ENCODE measurements around the gene LDHD. TPM values are rescaled to one million over a fixed set of nuclear protein-coding genes. Genes with fewer than 3 reads are reported as not detected.

The LDHD gene
- total RNA-seq, 1 donor, result 0.86 TPM

GRCh38 chr16:75114946-75115825 is 1.4 kb downstream of the LDHD start:
- no peak overlapping the region for H3K4me3 ChIP-seq (ENCODE audit: low read depth, low read length)
- TF ChIP-seq CTCF (IDR thresholded peaks at IDR 0.05; ENCODE audit: insufficient read depth, low read depth, low read length), result no peak
- no peak for DNase-seq (ENCODE audit: low read depth)

GRCh38 chr16:75114179-75114945 is 2.2 kb downstream of the LDHD start:
- DNase-seq (ENCODE audit: low read depth), result no peak
- no peak for TF ChIP-seq CTCF (IDR thresholded peaks at IDR 0.05; ENCODE audit: insufficient read depth, low read depth, low read length)
- H3K4me3 ChIP-seq (ENCODE audit: low read depth, low read length), result no peak overlapping the region

GRCh38 chr16:75113541-75114121 is 2.9 kb downstream of the LDHD start:
- no peak for DNase-seq (ENCODE audit: low read depth)
- TF ChIP-seq CTCF (IDR thresholded peaks at IDR 0.05; ENCODE audit: insufficient read depth, low read depth, low read length), result no peak
- H3K4me3 ChIP-seq (ENCODE audit: low read depth, low read length), result no peak overlapping the region

- no peak overlapping the region for H3K4me3 ChIP-seq (ENCODE audit: low read depth, low read length)
- no peak for DNase-seq (ENCODE audit: low read depth)
- TF ChIP-seq CTCF (IDR thresholded peaks at IDR 0.05; ENCODE audit: insufficient read depth, low read depth, low read length), result no peak
Observed at GRCh38 chr16:75112734-75113491, 3.7 kb downstream of the LDHD start.

- TF ChIP-seq CTCF (IDR thresholded peaks at IDR 0.05; ENCODE audit: insufficient read depth, low read depth, low read length), result no peak
- no peak for DNase-seq (ENCODE audit: low read depth)
- no peak overlapping the region for H3K4me3 ChIP-seq (ENCODE audit: low read depth, low read length)
Observed at GRCh38 chr16:75111961-75112733, 4.4 kb downstream of the LDHD start.
